Upper lobe of left lung (tissue), 4 donors: ENCODE results near the gene DCLRE1C.

ENCODE experiments used
- EP300 ChIP-seq, 4 donors: sonication (generic); formaldehyde crosslinking; IDR thresholded peaks; one replicate each; pipeline ENCODE4 v1.5.1; 2017; ENCODE audit warnings: antibody characterized with exemption in 4 of 4, control low read depth in 2 of 4
- POLR2A ChIP-seq, 4 donors: fragments of 450-650 bp; IDR thresholded peaks; one replicate each; pipeline ENCODE4 v1.5.1; 2016 to 2017; ENCODE audit warnings: antibody characterized with exemption in 4 of 4, mild to moderate bottlenecking in 2 of 4
- POLR2AphosphoS5 ChIP-seq, 2 donors: sonication (generic); formaldehyde crosslinking; IDR thresholded peaks; one replicate each; pipeline ENCODE4 v1.5.1; 2017; ENCODE audit warnings: antibody characterized with exemption in 2 of 2
- TF ChIP-seq, protein P1 (sequence below), 6 experiments: fragments of 450-650 bp in 4 of 6; fragments of 200-600 bp in 2 of 6; sonication (generic) in 2 of 6; IDR thresholded peaks; one replicate each; pipeline ENCODE4 v1.5.1; 2016 to 2019; ENCODE audit warnings: antibody characterized with exemption in 6 of 6

DNA sequence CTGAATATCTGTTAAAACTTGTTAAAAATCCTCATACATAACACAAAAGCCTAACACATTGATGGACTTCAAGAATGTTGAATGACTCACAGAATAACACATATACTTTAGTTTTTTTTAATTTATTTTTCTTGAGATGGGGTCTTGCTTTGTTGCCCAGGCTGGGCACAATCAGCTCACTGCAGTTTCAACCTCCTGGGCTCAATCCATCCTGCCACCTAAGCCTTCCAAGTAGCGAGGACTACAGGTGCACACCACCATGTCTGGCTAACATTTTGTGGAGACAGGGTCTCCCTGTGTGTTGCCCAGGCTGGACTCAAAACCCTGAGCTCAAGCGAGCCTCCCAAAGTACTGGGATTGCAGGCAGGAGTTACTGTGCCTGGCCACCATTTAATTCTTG is 47.1 kb downstream of the DCLRE1C start:
- TF ChIP-seq, protein P1, sequence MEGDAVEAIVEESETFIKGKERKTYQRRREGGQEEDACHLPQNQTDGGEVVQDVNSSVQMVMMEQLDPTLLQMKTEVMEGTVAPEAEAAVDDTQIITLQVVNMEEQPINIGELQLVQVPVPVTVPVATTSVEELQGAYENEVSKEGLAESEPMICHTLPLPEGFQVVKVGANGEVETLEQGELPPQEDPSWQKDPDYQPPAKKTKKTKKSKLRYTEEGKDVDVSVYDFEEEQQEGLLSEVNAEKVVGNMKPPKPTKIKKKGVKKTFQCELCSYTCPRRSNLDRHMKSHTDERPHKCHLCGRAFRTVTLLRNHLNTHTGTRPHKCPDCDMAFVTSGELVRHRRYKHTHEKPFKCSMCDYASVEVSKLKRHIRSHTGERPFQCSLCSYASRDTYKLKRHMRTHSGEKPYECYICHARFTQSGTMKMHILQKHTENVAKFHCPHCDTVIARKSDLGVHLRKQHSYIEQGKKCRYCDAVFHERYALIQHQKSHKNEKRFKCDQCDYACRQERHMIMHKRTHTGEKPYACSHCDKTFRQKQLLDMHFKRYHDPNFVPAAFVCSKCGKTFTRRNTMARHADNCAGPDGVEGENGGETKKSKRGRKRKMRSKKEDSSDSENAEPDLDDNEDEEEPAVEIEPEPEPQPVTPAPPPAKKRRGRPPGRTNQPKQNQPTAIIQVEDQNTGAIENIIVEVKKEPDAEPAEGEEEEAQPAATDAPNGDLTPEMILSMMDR (IDR thresholded peaks at IDR 0.05), result no peak
- TF ChIP-seq POLR2A (IDR thresholded peaks at IDR 0.05), result no peak
- TF ChIP-seq EP300 (IDR thresholded peaks at IDR 0.05), result no peak
- TF ChIP-seq POLR2AphosphoS5 (IDR thresholded peaks at IDR 0.05), result no peak
